HCEC 1CT (cell line): Measurements from ENCODE around the gene PON3.
"Not testable (repeated sequence)": the region's sequence is repeated elsewhere in the genome, so short reads cannot be mapped to it uniquely, and the experiment has no call there.

Experiments used
- DNase-seq: peaks from one replicate; pipeline ENCODE4 v3.0.0-alpha.2; 2017

PON3 gene

GRCh38 chr7:95411666-95412065 lies 15.5 kb upstream of the PON3 start:
- no peak for DNase-seq

- DNase-seq, result no peak
Measured at GRCh38 chr7:95411036-95411435, 14.9 kb upstream of the PON3 start.

DNA sequence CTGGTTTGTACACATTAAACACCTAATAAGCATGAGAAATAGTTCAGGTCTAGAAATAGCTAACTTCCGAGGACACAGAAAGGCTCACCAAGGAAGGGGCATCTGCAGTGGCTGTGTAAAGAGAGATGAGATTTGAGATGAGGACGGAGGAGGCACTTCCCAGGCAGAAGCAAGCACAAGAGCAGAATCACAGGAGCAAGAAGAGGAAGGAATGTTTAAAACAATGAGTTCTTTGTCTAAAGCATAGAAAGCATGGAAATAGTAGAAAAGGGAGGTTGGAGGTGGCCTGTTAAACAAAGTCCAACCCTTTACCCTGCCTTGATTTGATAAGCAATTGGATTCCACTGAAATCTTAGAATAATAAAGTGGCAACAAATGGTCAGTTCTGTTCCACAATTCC lies 11.6 kb upstream of the PON3 start:
- no peak for DNase-seq

DNA sequence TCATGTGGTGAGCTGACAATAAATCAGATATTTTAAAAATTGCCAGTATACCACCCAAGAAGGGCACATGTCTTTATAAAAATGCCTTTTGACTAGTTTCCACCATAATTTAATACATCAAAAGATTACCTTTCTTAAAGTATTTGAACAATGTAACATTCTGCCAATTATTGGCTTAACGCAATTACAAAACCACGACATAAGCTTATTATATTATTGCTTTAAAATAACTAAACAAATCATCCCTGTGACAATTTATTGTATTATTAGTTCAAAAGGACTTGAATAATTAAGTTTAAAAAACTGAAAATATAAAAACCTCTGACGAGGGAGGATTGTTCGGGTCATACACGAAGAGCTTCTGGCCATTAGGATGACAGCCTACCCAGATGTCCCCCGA lies 9.6 kb upstream of the PON3 start:
- no peak for DNase-seq

- DNase-seq, result no peak
Measured at GRCh38 chr7:95405208-95405607, 9.0 kb upstream of the PON3 start.

DNA sequence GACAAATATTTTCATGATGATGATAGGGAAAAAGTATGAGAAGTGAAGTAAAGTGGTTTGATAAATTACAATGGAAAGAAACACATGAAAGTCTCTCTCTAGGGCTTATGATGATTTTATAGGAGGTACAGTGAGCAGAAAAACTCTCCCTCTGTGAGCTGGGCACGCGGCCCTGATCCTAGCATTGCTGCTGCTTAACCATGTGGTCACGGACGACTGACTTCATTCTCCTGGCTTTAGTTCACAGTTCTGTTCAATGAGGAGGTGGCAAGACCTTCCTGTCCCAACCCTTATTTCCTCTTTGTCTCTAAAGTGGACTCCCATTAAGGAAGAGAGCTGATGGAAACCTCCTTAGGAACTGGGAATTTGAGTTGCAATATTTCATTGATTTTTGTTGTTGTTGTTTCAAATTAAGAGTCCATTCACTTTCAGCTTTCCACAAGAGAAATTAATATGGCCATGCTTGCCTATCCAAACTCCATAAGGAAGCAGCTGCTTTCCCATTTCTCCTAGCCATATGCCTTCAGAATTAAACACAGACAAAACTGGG lies 8.2 kb upstream of the PON3 start:
- no peak for DNase-seq

DNA sequence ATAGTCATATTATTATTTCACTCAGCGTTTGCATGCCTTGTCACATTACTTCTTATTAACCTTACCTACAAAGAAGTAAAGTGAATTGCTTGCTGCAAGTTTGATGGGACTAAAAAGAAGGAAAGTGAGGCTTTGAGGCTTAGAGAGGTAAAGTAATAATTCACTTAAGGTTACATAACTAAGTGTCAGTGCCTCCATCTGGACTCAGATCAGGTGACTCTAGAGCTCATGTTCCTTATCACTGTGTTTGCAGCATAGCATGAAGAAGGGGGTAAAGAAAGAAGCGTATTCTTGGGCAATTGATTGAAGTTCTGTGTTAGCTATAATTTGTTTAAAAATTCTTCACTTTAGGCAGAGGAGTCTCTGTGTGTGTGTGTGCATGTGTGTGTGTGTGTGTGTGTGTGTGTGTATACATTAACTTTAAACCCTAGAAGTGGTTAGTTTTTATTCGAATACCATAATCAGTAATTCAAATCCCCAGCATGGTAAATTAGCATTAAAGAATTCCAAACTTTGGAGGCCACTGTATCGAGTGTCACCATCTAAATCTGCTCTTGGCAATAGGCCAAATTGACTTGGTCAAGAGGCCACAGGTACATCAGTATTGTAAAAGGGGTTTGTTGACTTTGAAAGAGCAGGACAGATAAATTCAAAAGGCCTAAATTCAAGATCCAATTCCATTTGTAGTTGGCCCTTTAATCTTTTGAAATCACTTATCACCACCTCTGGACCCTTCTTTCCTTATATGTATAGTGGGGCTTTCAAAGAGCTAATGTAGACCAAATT lies 2.2 kb upstream of the PON3 start:
- no peak for DNase-seq

- DNase-seq, result no peak
Measured at GRCh38 chr7:95397381-95397780, 1.2 kb upstream of the PON3 start.

GRCh38 chr7:95395755-95396135 lies 430 bp downstream of the PON3 start:
- no peak for DNase-seq

DNA sequence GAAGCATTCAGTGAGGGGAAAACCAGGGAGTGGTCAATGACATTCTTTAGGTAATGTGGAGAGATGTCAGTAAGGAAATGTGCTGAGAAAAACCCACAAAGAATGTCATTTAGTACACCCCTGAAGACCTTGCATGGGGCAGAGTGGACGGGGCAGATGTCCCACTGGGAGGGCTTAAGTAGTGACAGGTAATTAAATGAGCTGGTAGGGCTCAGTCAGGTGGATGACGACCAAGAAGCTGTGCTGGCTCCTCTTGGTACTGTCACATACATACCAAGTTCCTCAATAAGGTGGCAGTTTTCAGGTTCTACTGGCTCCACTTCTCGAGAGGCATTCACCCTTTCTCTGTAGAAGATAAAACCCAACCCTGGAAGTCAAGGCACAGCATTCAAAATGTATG lies 1.8 kb downstream of the PON3 start:
- no peak for DNase-seq

GRCh38 chr7:95391761-95392160 lies 4.4 kb downstream of the PON3 start:
- DNase-seq, result no peak

- DNase-seq, result no peak
Measured at GRCh38 chr7:95389516-95389915, 6.7 kb downstream of the PON3 start.

GRCh38 chr7:95379457-95379856 lies 16.7 kb downstream of the PON3 start:
- DNase-seq, result not testable (repeated sequence)

- no peak for DNase-seq
Measured at GRCh38 chr7:95376632-95377400, 19.4 kb downstream of the PON3 start.

GRCh38 chr7:95375591-95376257 lies 20.5 kb downstream of the PON3 start:
- DNase-seq, result no peak

DNA sequence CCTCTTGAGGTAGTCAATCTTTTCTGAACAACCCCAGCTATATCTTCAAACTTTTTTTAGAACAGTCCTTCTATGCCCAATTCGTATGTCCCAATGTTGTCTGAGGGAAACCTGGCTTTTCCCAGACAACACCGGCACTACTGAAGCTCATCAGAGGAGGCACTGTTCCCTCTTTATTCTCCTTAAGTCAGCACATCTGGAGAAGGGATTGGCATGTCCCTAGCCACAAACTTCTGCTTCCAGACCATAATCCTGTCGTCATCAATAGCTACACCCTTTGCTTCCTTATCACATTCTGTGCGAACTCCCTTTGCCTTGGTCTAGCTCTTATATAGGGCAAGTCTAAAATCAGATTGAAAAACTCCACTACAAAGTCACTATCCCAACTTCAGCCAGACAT lies 22.9 kb downstream of the PON3 start:
- DNase-seq, result no peak

DNA sequence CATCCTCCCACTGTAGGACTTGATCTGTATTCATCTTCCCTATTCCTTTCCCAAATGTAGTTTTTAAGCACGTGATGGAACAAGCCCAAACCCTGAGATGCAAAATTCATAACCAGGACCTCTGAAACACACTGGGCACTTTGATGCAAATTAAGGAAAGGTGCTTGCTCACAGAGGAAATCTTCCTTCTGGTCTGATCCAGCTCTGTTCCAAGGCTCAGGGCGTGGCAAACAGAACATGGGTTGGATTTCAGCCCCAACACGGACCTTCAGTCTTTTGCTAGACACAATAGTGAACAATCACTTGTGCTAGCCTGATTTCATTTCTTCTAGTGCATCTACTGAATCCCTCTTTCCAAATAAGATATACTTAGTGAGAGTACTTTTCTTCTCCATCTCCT lies 27.9 kb downstream of the PON3 start:
- no peak for DNase-seq

GRCh38 chr7:95367606-95368005 lies 28.6 kb downstream of the PON3 start:
- DNase-seq, result no peak

- no peak for DNase-seq
Measured at GRCh38 chr7:95365151-95365550, 31.0 kb downstream of the PON3 start.

DNA sequence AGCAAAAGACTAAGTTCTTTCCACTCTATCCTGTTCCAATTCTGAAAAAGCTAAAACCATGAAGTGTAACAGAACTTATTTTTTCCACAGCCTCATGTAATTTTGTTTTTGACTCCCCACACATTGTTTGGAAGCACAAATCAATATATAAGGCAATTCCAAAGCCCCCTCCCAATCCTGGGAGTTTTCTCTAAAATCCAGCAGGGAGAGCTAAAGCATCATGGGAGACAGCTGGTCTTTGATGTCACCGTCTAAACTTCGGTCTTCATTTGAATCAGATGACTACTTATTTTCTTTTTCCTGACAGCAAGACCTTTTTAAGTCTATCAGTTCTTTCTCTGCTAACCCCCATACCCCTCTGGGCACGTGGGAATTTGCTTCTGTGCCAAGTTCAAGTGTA lies 38.6 kb downstream of the PON3 start:
- DNase-seq, result no peak

GRCh38 chr7:95342642-95343307 lies 53.4 kb downstream of the PON3 start:
- no peak for DNase-seq

GRCh38 chr7:95342029-95342428 lies 54.1 kb downstream of the PON3 start:
- DNase-seq, result no peak

DNA sequence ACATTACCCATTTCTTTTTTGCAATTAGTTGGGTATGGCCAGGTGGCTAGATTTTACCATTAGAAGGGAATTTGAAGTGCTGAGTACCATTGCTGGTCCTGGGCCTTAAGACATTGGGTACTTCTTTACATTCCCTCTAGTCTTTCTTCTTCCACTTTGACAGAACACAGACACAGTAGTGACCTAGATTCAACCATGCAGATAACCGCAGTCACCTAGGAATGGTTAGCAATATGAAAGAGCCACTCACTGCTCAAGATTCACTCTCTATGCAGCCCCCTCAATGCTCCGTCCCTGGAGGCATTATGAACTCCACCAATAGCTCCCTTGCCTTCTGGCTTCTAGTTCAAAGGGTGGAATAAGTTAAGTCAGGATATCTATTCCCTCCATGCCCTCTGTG lies 55.7 kb downstream of the PON3 start:
- DNase-seq, result no peak
